GM20431 (cell line): ENCODE data around the gene AHNAK2.

Experiments
- in situ Hi-C: fragments of 300-500 bp; cut with MseI, MboI; formaldehyde crosslinking; loops from one replicate; pipeline ENCODE4 v1.15.0; 2020; ENCODE audit warnings: low sequenced_read_pairs; ENCODE audit not compliant: unreplicated experiment

AHNAK2 gene

GRCh38 chr14:104974665-104975390, 3.3 kb downstream of the AHNAK2 start:
- in situ Hi-C loops: loop anchor here (10.0 kb wide), 1 partner anchor 70 kb away; no protein-coding TSS in a partner anchor

- in situ Hi-C loops: loop anchor here (10.0 kb wide), 1 partner anchor 71 kb away; no protein-coding TSS in a partner anchor
Measured at GRCh38 chr14:104974146-104974541, 4.0 kb downstream of the AHNAK2 start.

DNA sequence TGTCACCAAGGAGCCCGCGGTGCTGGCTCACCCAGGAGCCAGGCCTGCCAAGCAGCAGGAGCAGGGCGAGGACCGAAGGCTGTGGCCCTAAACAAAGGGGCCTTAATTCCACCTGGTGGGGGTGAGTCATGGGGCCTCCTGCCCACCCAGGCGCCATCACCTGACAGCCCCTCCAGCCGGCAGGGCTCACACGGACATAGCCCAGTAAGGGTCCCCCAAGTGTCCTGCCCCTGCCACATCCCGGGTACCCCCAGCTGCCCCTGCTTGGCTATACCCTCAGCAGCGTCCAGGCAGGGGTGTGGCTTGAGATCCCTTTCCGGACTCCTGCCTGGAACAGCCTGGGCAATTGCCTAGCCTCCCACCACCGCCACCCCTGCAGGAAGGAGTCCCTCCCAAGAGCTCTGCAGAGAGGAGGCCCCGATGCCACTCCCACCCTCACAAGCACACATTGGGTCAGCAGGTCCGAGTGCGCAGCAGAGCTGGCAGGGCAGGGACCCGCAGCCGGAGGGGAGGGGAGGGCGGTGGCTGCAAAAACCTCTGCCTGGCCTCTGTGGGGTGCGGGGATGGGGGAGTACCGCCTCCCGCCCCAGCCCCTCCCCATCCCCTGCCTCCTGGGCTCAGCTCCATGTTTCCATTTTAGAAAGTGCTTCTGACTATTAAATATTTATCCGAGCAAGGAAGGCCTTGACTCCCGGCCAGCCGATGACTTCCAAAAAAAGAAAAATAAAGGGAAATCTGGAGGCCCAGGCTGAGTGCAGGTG, 4.6 kb downstream of the AHNAK2 start:
- in situ Hi-C loops: loop anchor here (10.0 kb wide), 1 partner anchor 71 kb away; no protein-coding TSS in a partner anchor

- in situ Hi-C loops: loop anchor here (10.0 kb wide), 1 partner anchor 72 kb away; no protein-coding TSS in a partner anchor
Measured at GRCh38 chr14:104973135-104973384, 5.1 kb downstream of the AHNAK2 start.

- in situ Hi-C loops: loop anchor here (10.0 kb wide), 1 partner anchor 72 kb away; no protein-coding TSS in a partner anchor
Measured at GRCh38 chr14:104972301-104973134, 5.7 kb downstream of the AHNAK2 start.

DNA sequence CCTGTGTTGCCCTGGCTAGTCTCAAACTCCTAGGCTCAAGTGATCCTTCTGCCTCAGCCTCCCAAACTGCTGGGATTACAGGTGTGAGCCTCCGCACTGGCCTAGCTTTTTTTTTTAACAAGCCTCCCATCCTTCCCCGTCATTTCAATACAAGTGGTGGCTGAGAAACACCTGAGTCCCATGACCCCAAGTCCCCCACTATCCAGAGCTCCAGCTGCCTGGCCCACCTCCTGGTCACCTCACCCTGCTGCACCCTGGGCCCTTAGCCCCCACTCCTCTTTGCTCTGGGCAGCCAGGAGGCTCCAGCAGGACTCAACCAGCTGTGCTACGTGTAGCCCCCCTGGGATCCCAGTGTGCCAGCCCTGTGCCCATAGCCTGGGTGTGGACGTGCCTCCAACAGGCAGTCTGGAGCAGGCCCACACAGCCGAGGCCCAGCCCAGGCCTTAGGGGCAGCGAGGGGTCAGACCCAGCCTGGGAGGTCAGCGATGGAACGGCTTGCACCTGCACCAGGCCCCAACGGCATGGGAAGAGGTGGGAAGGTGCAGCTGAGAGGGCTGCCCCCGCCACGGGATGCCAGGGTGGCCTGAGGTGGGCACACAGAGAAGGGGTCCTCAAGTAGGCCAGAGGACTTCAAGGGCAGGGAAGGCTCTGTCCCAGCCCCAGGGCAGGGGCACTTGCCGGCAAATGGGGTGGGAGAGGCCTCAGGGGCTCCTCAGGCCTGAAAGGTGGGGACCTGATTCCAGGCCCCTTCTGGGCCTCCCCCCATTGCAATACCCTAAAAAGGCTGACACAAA, 6.5 kb downstream of the AHNAK2 start:
- in situ Hi-C loops: loop anchor here (10.0 kb wide), 1 partner anchor 73 kb away; no protein-coding TSS in a partner anchor

GRCh38 chr14:104970231-104971068, 7.7 kb downstream of the AHNAK2 start:
- in situ Hi-C loops: loop anchor here (10.0 kb wide), 1 partner anchor 74 kb away; no protein-coding TSS in a partner anchor

DNA sequence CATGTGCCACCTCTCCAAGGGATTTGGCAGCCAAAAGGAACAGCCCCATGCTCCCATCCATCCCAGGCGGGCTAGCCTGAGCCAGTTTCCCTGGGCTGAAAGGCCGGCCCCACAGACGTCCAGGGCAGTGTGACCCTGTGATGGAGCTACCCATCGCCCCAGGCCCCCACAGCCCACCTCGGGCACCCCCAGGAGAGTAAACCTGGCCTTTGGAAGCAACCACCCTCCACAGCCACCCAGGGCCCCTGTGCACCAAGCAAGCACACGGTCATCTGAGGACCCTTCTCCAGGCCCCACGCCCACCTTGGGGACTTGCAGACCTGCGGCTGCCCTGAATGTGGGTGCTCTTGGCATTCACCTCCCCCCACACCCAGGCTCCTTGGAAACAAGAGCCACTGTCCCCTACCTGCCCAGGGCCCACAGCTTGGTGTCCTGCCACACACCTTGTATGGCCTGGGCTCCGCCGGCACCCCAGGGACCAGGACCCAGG, 8.4 kb downstream of the AHNAK2 start:
- in situ Hi-C loops: loop anchor here (10.0 kb wide), 1 partner anchor 75 kb away; no protein-coding TSS in a partner anchor

- in situ Hi-C loops: no loop called here
Measured at GRCh38 chr14:104968541-104969401, 9.4 kb downstream of the AHNAK2 start.

GRCh38 chr14:104968153-104968527, 10.0 kb downstream of the AHNAK2 start:
- in situ Hi-C loops: no loop called here

GRCh38 chr14:104967386-104968152, 10.6 kb downstream of the AHNAK2 start:
- in situ Hi-C loops: no loop called here

- in situ Hi-C loops: no loop called here
Measured at GRCh38 chr14:104966981-104967385, 11.2 kb downstream of the AHNAK2 start.

GRCh38 chr14:104966261-104966865, 11.8 kb downstream of the AHNAK2 start:
- in situ Hi-C loops: no loop called here

DNA sequence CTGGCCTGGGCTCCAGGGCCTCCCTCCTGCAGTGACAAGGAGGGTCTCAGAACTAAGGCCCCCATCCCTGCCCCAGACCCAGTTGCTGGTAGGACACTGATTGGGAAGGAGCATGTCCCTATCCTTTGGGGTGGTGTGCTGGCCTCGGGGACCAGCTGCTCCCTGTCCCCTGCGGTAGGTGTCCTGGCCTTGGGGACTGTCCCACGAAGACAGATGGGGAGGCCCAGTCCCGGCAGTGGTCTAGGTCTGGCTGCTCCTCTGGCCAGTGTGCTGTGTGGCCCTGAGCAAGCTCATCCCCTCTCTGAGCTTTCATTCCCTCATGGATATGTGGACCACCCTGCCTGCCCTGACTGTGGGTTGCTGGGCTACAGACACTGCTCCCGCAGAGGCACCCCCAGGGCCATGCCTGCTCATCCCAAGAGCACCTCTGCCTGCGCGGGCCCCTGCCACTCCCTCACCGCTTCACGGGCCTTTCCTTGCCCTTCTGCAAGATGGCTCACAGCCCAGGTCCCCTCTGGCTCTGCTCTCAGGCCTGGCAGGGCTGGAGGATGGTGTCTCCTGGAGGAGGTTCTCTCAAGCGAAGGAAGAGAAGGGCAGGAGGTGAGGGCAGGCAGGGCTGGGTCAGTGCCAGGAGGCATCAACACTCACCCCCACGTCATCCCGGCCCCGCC, 12.5 kb downstream of the AHNAK2 start:
- in situ Hi-C loops: no loop called here

- in situ Hi-C loops: no loop called here
Measured at GRCh38 chr14:104964546-104964945, 13.6 kb downstream of the AHNAK2 start.
